ENCODE measurements around the gene BCKDHA. TPM values are rescaled to one million over a fixed set of nuclear protein-coding genes. Genes with fewer than 3 reads are reported as not detected.

BCKDHA gene
- total and polyA plus RNA-seq, 9 of the 15 experiments (the other 6 are each of a cell fraction or from before 2014, with no cell fraction given), result 4.5 to 52.5 (median 14.1) TPM

GRCh38 chr19:41439441-41440222, 42.0 kb downstream of the BCKDHA start, which contains the start of gene DMAC2 (continued):
- TF ChIP-seq AFF1 (IDR thresholded peaks at IDR 0.05; ENCODE audit: low read depth in 1 of 2, partially characterized antibody in 2 of 2) (peak in 1 of 2 experiments; percentile 67), NBN (IDR thresholded peaks at IDR 0.05; ENCODE audit: low read depth) (peak; percentile 64; the same call in 1 of the 2 replicates), KAT8 (IDR thresholded peaks at IDR 0.05; ENCODE audit: low read depth) (no peak), EP300 (IDR thresholded peaks at IDR 0.05; ENCODE audit: low read length) (peak; percentile 62; the same call in 1 of the 2 replicates), LCOR (CRISPR knock-in tag; IDR thresholded peaks at IDR 0.05) (peak; percentile 90), STAT6 (CRISPR knock-in tag; IDR thresholded peaks at IDR 0.05) (peak; percentile 87; the same call in 1 of the 2 replicates), ZMIZ1 (IDR thresholded peaks at IDR 0.05; ENCODE audit: low read depth in 2 of 2, low read length in 2 of 2) (0 out of 4 replicates have a peak, but pooled peaks of 1 of the 2 experiments have one; percentile 30), NFIX (CRISPR knock-in tag; IDR thresholded peaks at IDR 0.05; ENCODE audit: low read depth) (no peak), TGIF2 (CRISPR knock-in tag; IDR thresholded peaks at IDR 0.05) (no peak)
- TF ChIP-seq, protein P1, sequence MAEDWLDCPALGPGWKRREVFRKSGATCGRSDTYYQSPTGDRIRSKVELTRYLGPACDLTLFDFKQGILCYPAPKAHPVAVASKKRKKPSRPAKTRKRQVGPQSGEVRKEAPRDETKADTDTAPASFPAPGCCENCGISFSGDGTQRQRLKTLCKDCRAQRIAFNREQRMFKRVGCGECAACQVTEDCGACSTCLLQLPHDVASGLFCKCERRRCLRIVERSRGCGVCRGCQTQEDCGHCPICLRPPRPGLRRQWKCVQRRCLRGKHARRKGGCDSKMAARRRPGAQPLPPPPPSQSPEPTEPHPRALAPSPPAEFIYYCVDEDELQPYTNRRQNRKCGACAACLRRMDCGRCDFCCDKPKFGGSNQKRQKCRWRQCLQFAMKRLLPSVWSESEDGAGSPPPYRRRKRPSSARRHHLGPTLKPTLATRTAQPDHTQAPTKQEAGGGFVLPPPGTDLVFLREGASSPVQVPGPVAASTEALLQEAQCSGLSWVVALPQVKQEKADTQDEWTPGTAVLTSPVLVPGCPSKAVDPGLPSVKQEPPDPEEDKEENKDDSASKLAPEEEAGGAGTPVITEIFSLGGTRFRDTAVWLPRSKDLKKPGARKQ (CRISPR knock-in tag; IDR thresholded peaks at IDR 0.05), result no peak
- TF ChIP-seq, protein P2, sequence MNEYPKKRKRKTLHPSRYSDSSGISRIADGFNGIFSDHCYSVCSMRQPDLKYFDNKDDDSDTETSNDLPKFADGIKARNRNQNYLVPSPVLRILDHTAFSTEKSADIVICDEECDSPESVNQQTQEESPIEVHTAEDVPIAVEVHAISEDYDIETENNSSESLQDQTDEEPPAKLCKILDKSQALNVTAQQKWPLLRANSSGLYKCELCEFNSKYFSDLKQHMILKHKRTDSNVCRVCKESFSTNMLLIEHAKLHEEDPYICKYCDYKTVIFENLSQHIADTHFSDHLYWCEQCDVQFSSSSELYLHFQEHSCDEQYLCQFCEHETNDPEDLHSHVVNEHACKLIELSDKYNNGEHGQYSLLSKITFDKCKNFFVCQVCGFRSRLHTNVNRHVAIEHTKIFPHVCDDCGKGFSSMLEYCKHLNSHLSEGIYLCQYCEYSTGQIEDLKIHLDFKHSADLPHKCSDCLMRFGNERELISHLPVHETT (CRISPR knock-in tag; conservative IDR thresholded peaks at IDR 0.05 in 1 of 2, IDR thresholded peaks at IDR 0.05 in 1 of 2), result no peak

Measured in K562 (cell line).